ENCODE measurements around the gene AXDND1. TPM values are rescaled to one million over a fixed set of nuclear protein-coding genes. Genes with fewer than 3 reads are reported as not detected.

The AXDND1 gene
- total RNA-seq, 1 experiment from 2014 or later = 0.31 TPM

- ATAC-seq (no peak), DNase-seq (ENCODE audit: low read depth, low spot score) (no peak)
- intact Hi-C loops (cut with micrococcal nuclease; ENCODE audit: unreplicated experiment) = no loop called here
- Histone ChIP-seq H3K27me3 (ENCODE audit: control insufficient read depth, insufficient read depth, low read length) (no peaks in the 10 kb centered on the region), H3K36me3 (ENCODE audit: control insufficient read depth, insufficient read depth, low read length) (no peaks in the 10 kb centered on the region), H3K9me3 (ENCODE audit: control insufficient read depth, insufficient read depth, low read depth, low read length) (peaks cover 7% of the 10 kb centered on the region; the same call in 1 of the 2 replicates), H3K27ac (ENCODE audit: low read length) (no peak overlapping the region), H3K4me1 (ENCODE audit: control insufficient read depth, insufficient read depth, low read length) (no peaks in the 10 kb centered on the region), H3K4me3 (ENCODE audit: low read depth in 2 of 2, low read length in 2 of 2) (no peak overlapping the region)
- in situ Hi-C loops (cut with HindIII; ENCODE audit: low pct_unique_long_range_greater_than_20kb, low sequenced_read_pairs) = no loop called here
- CTCF ChIA-PET = no interaction called here
- TF ChIP-seq REST (IDR thresholded peaks at IDR 0.05; ENCODE audit: insufficient read depth in 1 of 2, low read depth in 2 of 2, low read length in 1 of 2) = no peak
- TF ChIP-seq TCF7L2 (IDR thresholded peaks at IDR 0.05; ENCODE audit: low read depth, low read length) = no peak
- TF ChIP-seq CTCF (IDR thresholded peaks at IDR 0.05) = no peak
- BruUV-seq (replicated peaks) = no TSS peak
- POLR2A ChIA-PET = no interaction called here
Measured at GRCh38 chr1:179476484-179476883, 110.7 kb downstream of the AXDND1 start.

- Histone ChIP-seq H3K4me3 (ENCODE audit: low read depth in 2 of 2, low read length in 2 of 2) (no peak overlapping the region), H3K9me3 (ENCODE audit: control insufficient read depth, insufficient read depth, low read depth, low read length) (peaks cover 7% of the 10 kb centered on the region; the same call in 1 of the 2 replicates), H3K27ac (ENCODE audit: low read length) (no peak overlapping the region), H3K36me3 (ENCODE audit: control insufficient read depth, insufficient read depth, low read length) (no peaks in the 10 kb centered on the region), H3K4me1 (ENCODE audit: control insufficient read depth, insufficient read depth, low read length) (no peaks in the 10 kb centered on the region), H3K27me3 (ENCODE audit: control insufficient read depth, insufficient read depth, low read length) (no peaks in the 10 kb centered on the region)
- in situ Hi-C loops (cut with HindIII; ENCODE audit: low pct_unique_long_range_greater_than_20kb, low sequenced_read_pairs) = no loop called here
- intact Hi-C loops (cut with micrococcal nuclease; ENCODE audit: unreplicated experiment) = no loop called here
- ChIA-PET POLR2A (no interaction called here), CTCF (no interaction called here)
- no TSS peak for BruUV-seq (replicated peaks)
- TF ChIP-seq REST (IDR thresholded peaks at IDR 0.05; ENCODE audit: insufficient read depth in 1 of 2, low read depth in 2 of 2, low read length in 1 of 2) = no peak
- no peak for TF ChIP-seq POLR2AphosphoS5 (IDR thresholded peaks at IDR 0.05; ENCODE audit: low read depth, low read length)
- TF ChIP-seq CTCF (IDR thresholded peaks at IDR 0.05) = no peak
- TF ChIP-seq TCF7L2 (IDR thresholded peaks at IDR 0.05; ENCODE audit: low read depth, low read length) = no peak
- TF ChIP-seq SIN3A (IDR thresholded peaks at IDR 0.05; ENCODE audit: borderline replicate concordance, insufficient read depth, low read depth, low read length) = no peak
- ATAC-seq (no peak), DNase-seq (ENCODE audit: low read depth, low spot score) (no peak)
Measured at GRCh38 chr1:179478370-179478769, 112.6 kb downstream of the AXDND1 start.
